Uterine smooth muscle cell (primary cell): ENCODE results near the gene THAP7. TPM values are rescaled to one million over a fixed set of nuclear protein-coding genes. Genes with fewer than 3 reads are reported as not detected.

Source experiments
- total RNA-seq: library from RNA; depleted of rRNA; stranded (reverse); fragments of >200 nt; gene quantifications from 2 replicates; pipeline ENCODE4 v1.2.3, GENCODE V29; 2014

Gene THAP7
- total RNA-seq, result 23.5 and 28.1 TPM in 2 replicates

GRCh38 chr22:21001601-21002325 lies at the start of gene THAP7:
THAP7 (minus strand) TSS chr22:21002118; CDS start chr22:21001911, 207 bp downstream.

GRCh38 chr22:21045585-21046294 lies 43.8 kb upstream of the THAP7 start, which contains the start of gene LRRC74B:
LRRC74B (plus strand) TSS chr22:21045946; CDS start chr22:21045987, 41 bp downstream.

GRCh38 chr22:21032037-21032867 lies 30.3 kb upstream of the THAP7 start, which contains the start of gene SLC7A4:
SLC7A4 (minus strand) TSS chr22:21032561; CDS start chr22:21031812, 749 bp downstream.

GRCh38 chr22:21014726-21015465 lies 13.0 kb upstream of the THAP7 start, which contains the start of gene P2RX6:
P2RX6 (plus strand) TSS chr22:21015165; CDS start chr22:21015175, 10 bp downstream.

GRCh38 chr22:20981787-20982562 lies 19.9 kb downstream of the THAP7 start, which contains the start of gene LZTR1:
LZTR1 (plus strand) TSS chr22:20982297; CDS start chr22:20982372, 75 bp downstream.

GRCh38 chr22:20966883-20967696 lies 34.8 kb downstream of the THAP7 start, which contains the start of gene AIFM3:
AIFM3 (plus strand) TSS chr22:20967255; CDS start chr22:20967945, 690 bp downstream.

Other genes with a start within 250 kb of the THAP7 start
- gene SERPIND1, start 228.0 kb downstream of the THAP7 start, total RNA-seq, result not detected in 2 replicates
- gene PI4KA, start 143.3 kb downstream of the THAP7 start, total RNA-seq, result 37.5 and 42.0 TPM in 2 replicates
- gene SNAP29, start 143.1 kb downstream of the THAP7 start, total RNA-seq, result 7.9 and 8.4 TPM in 2 replicates
- gene CRKL, start 84.7 kb downstream of the THAP7 start, total RNA-seq, result 50.4 and 61.5 TPM in 2 replicates
- gene AIFM3, start 34.9 kb downstream of the THAP7 start, total RNA-seq, result 0.33 and 0.50 TPM in 2 replicates
- 53.1 and 54.4 TPM in 2 replicates for gene LZTR1, start 19.8 kb downstream of the THAP7 start, total RNA-seq
- 0.44 and 2.5 TPM in 2 replicates for gene P2RX6, start 13.0 kb upstream of the THAP7 start, total RNA-seq
- gene SLC7A4, start 30.4 kb upstream of the THAP7 start, total RNA-seq, result 0.12 and 0.22 TPM in 2 replicates
- gene LRRC74B, start 43.8 kb upstream of the THAP7 start, total RNA-seq, result under 0.01 TPM in 1 of 2 replicates, not detected in the other